Activated CD8-positive, alpha-beta memory T cell treated with anti-CD3 and anti-CD28 coated beads for 1 hour (primary cell): ENCODE results near the gene C10orf90.
"Not testable (repeated sequence)": the region's sequence is repeated elsewhere in the genome, so short reads cannot be mapped to it uniquely, and the experiment has no call there.

Experiments
- DNase-seq, 2 donors: peaks; one replicate each; pipeline ENCODE4 v3.0.0-alpha.2; 2020; ENCODE audit warnings: low read depth in 1 of 2; ENCODE audit errors: extremely low read depth in 1 of 2

Gene C10orf90

GRCh38 chr10:126397640-126398382 lies 272.7 kb downstream of the C10orf90 start:
- DNase-seq: no peak

- DNase-seq: no peak
These were observed 273.3 kb downstream of the C10orf90 start for GRCh38 chr10:126397156-126397555.

GRCh38 chr10:126394948-126395347 lies 275.5 kb downstream of the C10orf90 start:
- no peak for DNase-seq

- DNase-seq: no peak
These were observed 277.4 kb downstream of the C10orf90 start for GRCh38 chr10:126393076-126393475.

GRCh38 chr10:126392469-126392868 lies 278.0 kb downstream of the C10orf90 start:
- no peak for DNase-seq

GRCh38 chr10:126392068-126392467 lies 278.4 kb downstream of the C10orf90 start:
- DNase-seq: no peak

GRCh38 chr10:126391192-126391885 lies 279.2 kb downstream of the C10orf90 start:
- DNase-seq: no peak

GRCh38 chr10:126390324-126390723 lies 280.2 kb downstream of the C10orf90 start:
- DNase-seq: no peak

GRCh38 chr10:126387931-126388911 lies 282.3 kb downstream of the C10orf90 start, which contains the start of gene ADAM12:
ADAM12 (minus strand) TSS chr10:126388477; CDS start chr10:126388145, 332 bp downstream.
- no peak for DNase-seq

- peak in 1 of 2 donors; percentile 9 for DNase-seq
These were observed 283.2 kb downstream of the C10orf90 start for GRCh38 chr10:126387041-126387921.

- DNase-seq: no peak
These were observed 286.1 kb downstream of the C10orf90 start for GRCh38 chr10:126384269-126384873.

GRCh38 chr10:126380352-126381076 lies 290.0 kb downstream of the C10orf90 start:
- DNase-seq: no peak

- not testable (repeated sequence) for DNase-seq
These were observed 291.3 kb downstream of the C10orf90 start for GRCh38 chr10:126379166-126379565.

- no peak for DNase-seq
These were observed 293.5 kb downstream of the C10orf90 start for GRCh38 chr10:126376956-126377355.

GRCh38 chr10:126375926-126376554 lies 294.5 kb downstream of the C10orf90 start:
- DNase-seq: no peak

GRCh38 chr10:126375299-126375698 lies 295.2 kb downstream of the C10orf90 start:
- no peak for DNase-seq
